SK-N-MC (cell line): Measurements from ENCODE around the gene LBX2.

Source experiments
- EZH2 ChIP-seq: fragments of 200-600 bp; sonication (generic); IDR thresholded peaks from one replicate; pipeline ENCODE4 v1.6.1; 2017; ENCODE audit warnings: antibody characterized with exemption
- FOXP2 ChIP-seq: optimal IDR thresholded peaks from 2 replicates; pipeline ENCODE3; 2011; ENCODE audit warnings: mild to moderate bottlenecking, moderate library complexity; ENCODE audit not compliant: insufficient read depth; ENCODE audit errors: extremely low read length, control extremely low read depth

GRCh38 chr2:74548285-74548899 is 49.0 kb upstream of the LBX2 start:
- no peak for TF ChIP-seq EZH2
- no peak for TF ChIP-seq FOXP2
